K562 (cell line): Measurements from ENCODE around the gene MOSPD3. TPM values are rescaled to one million over a fixed set of nuclear protein-coding genes. Genes with fewer than 3 reads are reported as not detected.

Source experiments
- GABPB1 ChIP-seq: sonication (generic); formaldehyde crosslinking; IDR thresholded peaks from 2 replicates; pipeline ENCODE4 v1.8.0; 2022; ENCODE audit warnings: mild to moderate bottlenecking, missing genetic modification reagents
- KDM5B ChIP-seq: fragments of 200-600 bp; sonication (generic); IDR thresholded peaks from 2 replicates; pipeline ENCODE4 v1.6.1; 2012; ENCODE audit warnings: low read depth, mild to moderate bottlenecking, moderate library complexity, low read length, control low read depth, inconsistent platforms; ENCODE audit not compliant: insufficient replicate concordance
- PTRF ChIP-seq: fragments of 450-650 bp; IDR thresholded peaks from 2 replicates; pipeline ENCODE4 v1.6.1; 2016; ENCODE audit warnings: mild to moderate bottlenecking, missing genetic modification characterization, missing compliant biosample characterization
- RFX5 ChIP-seq: IDR thresholded peaks from 2 replicates; pipeline ENCODE4 v1.6.1; 2011; ENCODE audit warnings: low read depth, mild to moderate bottlenecking, improper control_type of control experiment, low read length
- U2AF1 ChIP-seq: fragments of 200-400 bp; formaldehyde crosslinking; optimal IDR thresholded peaks from 2 replicates; pipeline ENCODE3; 2017; ENCODE audit warnings: mild to moderate bottlenecking, low read depth, low read length, moderate library complexity
- ZNF444 ChIP-seq: fragments of 250-450 bp; sonication (Bioruptor Pico); IDR thresholded peaks from 2 replicates; pipeline ENCODE4 v1.4.0; 2020; ENCODE audit warnings: mild to moderate bottlenecking, moderate library complexity
- ZNF830 ChIP-seq: fragments of 250-450 bp; sonication (Bioruptor Pico); IDR thresholded peaks from 2 replicates; pipeline ENCODE4 v1.5.0; 2021; ENCODE audit warnings: mild to moderate bottlenecking
- polyA plus RNA-seq, 8 experiments: library from polyadenylated mRNA; depleted of rRNA in 4 of 8; stranded (reverse) in 5 of 8; unstranded in 3 of 8; fragments of >200 nt; fragmentation: Nextera tagmentation in 2 of 8; fragmentation: Illumina TruSeq in 1 of 8; extraction: Ambion mirVana in 2 of 8; extraction: Trizol in 1 of 8; gene quantifications; 2 replicates each; pipeline versions ENCODE4 v1.2.1 to v1.2.3, GENCODE V29; 2011 to 2014; ENCODE audit warnings: inconsistent platforms in 1 of 8, missing spikeins in 1 of 8
- total RNA-seq, 7 experiments: library from RNA; depleted of rRNA in 6 of 7; stranded (reverse); fragments of >200 nt in 6 of 7; fragmentation: Illumina TruSeq in 2 of 7; extraction: Trizol in 2 of 7; gene quantifications; 2 replicates each; pipeline versions ENCODE4 v1.2.1 to v1.2.3, GENCODE V29; 2011 to 2021; ENCODE audit warnings: low replicate concordance in 1 of 7
- TF ChIP-seq, protein P1 (sequence below): fragments of 450-650 bp; IDR thresholded peaks from 2 replicates; pipeline ENCODE4 v1.6.1; 2016; ENCODE audit warnings: borderline replicate concordance
- TF ChIP-seq, protein P2 (sequence below), 2 experiments: fragments of 250-450 bp in 1 of 2; fragments of 450-650 bp in 1 of 2; sonication (Bioruptor Pico) in 1 of 2; IDR thresholded peaks; 2 replicates each; pipeline versions ENCODE4 v1.6.1 to v1.8.0; 2016 to 2021; ENCODE audit warnings: mild to moderate bottlenecking in 2 of 2, moderate library complexity in 2 of 2, missing compliant biosample characterization in 1 of 2, missing genetic modification characterization in 1 of 2
- TF ChIP-seq, protein P3 (sequence below): fragments of 250-450 bp; sonication (Bioruptor Pico); IDR thresholded peaks from 2 replicates; pipeline ENCODE4 v1.5.0; 2021
- TF ChIP-seq, protein P4 (sequence below), 2 experiments: fragments of 200-800 bp in 1 of 2; sonication (Bioruptor generic) in 1 of 2; sonication (generic) in 1 of 2; formaldehyde crosslinking in 1 of 2; IDR thresholded peaks in 1 of 2; conservative IDR thresholded peaks in 1 of 2; 2 replicates each; pipeline versions ENCODE4 v1.5.0 to v1.6.1; 2016 to 2020; ENCODE audit warnings: missing compliant biosample characterization in 1 of 2, missing genetic modification characterization in 1 of 2, missing genetic modification reagents in 1 of 2
- TF ChIP-seq, protein P5 (sequence below): sonication (generic); formaldehyde crosslinking; IDR thresholded peaks from 2 replicates; pipeline ENCODE4 v1.8.1; 2023; ENCODE audit warnings: mild to moderate bottlenecking, missing genetic modification reagents
- TF ChIP-seq, protein P6 (sequence below): fragments of 450-650 bp; formaldehyde crosslinking; conservative IDR thresholded peaks from 2 replicates; pipeline ENCODE4 v1.4.0; 2022; ENCODE audit warnings: mild to moderate bottlenecking, missing genetic modification characterization
- TF ChIP-seq, protein P7 (sequence below), 2 experiments: fragments of 450-650 bp; IDR thresholded peaks; 2 replicates each; pipeline ENCODE4 v1.6.1; 2016

MOSPD3 gene
- total and polyA plus RNA-seq, 9 of the 15 experiments (the other 6 are each of a cell fraction or from before 2014, with no cell fraction given): 1.4 to 32.1 (median 7.3) TPM

DNA sequence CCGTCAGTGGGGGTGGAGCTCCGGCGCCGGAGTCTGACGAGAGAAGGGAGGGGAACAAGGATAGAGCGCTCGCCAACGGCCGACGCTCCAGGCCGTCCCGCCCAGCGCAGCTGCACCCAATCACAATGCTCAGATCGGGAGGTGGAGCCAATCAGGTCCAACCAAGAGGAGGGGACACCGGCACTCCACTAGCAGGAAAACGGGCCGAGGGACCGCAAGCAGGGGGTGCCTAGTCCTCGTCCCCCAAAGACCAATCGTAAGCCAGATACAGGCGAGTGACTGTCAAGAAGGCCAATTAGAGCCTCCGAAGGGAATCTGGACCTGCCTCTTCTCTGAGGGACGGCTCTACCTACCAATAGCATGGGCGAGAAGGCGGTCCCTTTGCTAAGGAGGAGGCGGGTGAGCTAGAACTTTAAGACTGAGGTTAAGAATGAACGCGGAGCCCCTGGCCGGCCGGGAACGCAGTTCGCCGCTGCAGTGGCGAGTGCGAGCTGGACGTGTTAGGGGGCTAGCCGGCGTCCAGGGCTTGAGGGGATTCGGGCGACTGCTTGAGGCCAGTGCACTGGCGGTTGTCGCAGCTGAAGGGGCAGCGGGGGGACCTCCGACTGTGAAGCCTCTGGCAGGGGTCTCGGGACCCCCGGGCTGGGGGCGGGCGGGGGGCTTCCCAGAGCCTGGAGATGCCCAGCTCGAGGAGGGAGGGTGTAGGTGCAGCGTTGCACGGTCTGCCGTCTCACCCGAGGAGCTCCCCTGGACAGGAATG, 25.9 kb upstream of the MOSPD3 start, which contains the start of gene FBXO24 (continued):
- TF ChIP-seq, protein P1, sequence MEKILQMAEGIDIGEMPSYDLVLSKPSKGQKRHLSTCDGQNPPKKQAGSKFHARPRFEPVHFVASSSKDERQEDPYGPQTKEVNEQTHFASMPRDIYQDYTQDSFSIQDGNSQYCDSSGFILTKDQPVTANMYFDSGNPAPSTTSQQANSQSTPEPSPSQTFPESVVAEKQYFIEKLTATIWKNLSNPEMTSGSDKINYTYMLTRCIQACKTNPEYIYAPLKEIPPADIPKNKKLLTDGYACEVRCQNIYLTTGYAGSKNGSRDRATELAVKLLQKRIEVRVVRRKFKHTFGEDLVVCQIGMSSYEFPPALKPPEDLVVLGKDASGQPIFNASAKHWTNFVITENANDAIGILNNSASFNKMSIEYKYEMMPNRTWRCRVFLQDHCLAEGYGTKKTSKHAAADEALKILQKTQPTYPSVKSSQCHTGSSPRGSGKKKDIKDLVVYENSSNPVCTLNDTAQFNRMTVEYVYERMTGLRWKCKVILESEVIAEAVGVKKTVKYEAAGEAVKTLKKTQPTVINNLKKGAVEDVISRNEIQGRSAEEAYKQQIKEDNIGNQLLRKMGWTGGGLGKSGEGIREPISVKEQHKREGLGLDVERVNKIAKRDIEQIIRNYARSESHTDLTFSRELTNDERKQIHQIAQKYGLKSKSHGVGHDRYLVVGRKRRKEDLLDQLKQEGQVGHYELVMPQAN: 0 out of 2 replicates have a peak, but pooled peaks have one; percentile 18
- TF ChIP-seq, protein P2, sequence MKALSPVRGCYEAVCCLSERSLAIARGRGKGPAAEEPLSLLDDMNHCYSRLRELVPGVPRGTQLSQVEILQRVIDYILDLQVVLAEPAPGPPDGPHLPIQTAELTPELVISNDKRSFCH (CRISPR knock-in tag; IDR thresholded peaks at IDR 0.05): no peak
- TF ChIP-seq, protein P2 (tag; IDR thresholded peaks at IDR 0.05): no peak
- TF ChIP-seq, protein P3, sequence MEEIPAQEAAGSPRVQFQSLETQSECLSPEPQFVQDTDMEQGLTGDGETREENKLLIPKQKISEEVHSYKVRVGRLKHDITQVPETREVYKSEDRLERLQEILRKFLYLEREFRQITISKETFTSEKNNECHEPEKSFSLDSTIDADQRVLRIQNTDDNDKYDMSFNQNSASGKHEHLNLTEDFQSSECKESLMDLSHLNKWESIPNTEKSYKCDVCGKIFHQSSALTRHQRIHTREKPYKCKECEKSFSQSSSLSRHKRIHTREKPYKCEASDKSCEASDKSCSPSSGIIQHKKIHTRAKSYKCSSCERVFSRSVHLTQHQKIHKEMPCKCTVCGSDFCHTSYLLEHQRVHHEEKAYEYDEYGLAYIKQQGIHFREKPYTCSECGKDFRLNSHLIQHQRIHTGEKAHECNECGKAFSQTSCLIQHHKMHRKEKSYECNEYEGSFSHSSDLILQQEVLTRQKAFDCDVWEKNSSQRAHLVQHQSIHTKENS (CRISPR knock-in tag): no peak
- TF ChIP-seq, protein P4, sequence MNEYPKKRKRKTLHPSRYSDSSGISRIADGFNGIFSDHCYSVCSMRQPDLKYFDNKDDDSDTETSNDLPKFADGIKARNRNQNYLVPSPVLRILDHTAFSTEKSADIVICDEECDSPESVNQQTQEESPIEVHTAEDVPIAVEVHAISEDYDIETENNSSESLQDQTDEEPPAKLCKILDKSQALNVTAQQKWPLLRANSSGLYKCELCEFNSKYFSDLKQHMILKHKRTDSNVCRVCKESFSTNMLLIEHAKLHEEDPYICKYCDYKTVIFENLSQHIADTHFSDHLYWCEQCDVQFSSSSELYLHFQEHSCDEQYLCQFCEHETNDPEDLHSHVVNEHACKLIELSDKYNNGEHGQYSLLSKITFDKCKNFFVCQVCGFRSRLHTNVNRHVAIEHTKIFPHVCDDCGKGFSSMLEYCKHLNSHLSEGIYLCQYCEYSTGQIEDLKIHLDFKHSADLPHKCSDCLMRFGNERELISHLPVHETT (CRISPR knock-in tag; conservative IDR thresholded peaks at IDR 0.05 in 1 of 2, IDR thresholded peaks at IDR 0.05 in 1 of 2): peak in 1 of 2 experiments; percentile 32; a peak in 2 of 4 replicates
- TF ChIP-seq PTRF (tag) (no peak), U2AF1 (no peak), GABPB1 (CRISPR knock-in tag) (peak; percentile 68), RFX5 (peak; percentile 55; the same call in 1 of the 2 replicates), KDM5B (peak; percentile 15), ZNF830 (no peak), ZNF444 (CRISPR knock-in tag) (no peak)
- TF ChIP-seq, protein P5, sequence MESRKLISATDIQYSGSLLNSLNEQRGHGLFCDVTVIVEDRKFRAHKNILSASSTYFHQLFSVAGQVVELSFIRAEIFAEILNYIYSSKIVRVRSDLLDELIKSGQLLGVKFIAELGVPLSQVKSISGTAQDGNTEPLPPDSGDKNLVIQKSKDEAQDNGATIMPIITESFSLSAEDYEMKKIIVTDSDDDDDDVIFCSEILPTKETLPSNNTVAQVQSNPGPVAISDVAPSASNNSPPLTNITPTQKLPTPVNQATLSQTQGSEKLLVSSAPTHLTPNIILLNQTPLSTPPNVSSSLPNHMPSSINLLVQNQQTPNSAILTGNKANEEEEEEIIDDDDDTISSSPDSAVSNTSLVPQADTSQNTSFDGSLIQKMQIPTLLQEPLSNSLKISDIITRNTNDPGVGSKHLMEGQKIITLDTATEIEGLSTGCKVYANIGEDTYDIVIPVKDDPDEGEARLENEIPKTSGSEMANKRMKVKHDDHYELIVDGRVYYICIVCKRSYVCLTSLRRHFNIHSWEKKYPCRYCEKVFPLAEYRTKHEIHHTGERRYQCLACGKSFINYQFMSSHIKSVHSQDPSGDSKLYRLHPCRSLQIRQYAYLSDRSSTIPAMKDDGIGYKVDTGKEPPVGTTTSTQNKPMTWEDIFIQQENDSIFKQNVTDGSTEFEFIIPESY (CRISPR knock-in tag): peak; percentile 68
- TF ChIP-seq, protein P6, sequence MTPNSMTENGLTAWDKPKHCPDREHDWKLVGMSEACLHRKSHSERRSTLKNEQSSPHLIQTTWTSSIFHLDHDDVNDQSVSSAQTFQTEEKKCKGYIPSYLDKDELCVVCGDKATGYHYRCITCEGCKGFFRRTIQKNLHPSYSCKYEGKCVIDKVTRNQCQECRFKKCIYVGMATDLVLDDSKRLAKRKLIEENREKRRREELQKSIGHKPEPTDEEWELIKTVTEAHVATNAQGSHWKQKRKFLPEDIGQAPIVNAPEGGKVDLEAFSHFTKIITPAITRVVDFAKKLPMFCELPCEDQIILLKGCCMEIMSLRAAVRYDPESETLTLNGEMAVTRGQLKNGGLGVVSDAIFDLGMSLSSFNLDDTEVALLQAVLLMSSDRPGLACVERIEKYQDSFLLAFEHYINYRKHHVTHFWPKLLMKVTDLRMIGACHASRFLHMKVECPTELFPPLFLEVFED (CRISPR knock-in tag): no peak
- TF ChIP-seq, protein P7, sequence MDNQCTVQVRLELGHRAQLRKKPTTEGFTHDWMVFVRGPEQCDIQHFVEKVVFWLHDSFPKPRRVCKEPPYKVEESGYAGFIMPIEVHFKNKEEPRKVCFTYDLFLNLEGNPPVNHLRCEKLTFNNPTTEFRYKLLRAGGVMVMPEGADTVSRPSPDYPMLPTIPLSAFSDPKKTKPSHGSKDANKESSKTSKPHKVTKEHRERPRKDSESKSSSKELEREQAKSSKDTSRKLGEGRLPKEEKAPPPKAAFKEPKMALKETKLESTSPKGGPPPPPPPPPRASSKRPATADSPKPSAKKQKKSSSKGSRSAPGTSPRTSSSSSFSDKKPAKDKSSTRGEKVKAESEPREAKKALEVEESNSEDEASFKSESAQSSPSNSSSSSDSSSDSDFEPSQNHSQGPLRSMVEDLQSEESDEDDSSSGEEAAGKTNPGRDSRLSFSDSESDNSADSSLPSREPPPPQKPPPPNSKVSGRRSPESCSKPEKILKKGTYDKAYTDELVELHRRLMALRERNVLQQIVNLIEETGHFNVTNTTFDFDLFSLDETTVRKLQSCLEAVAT (IDR thresholded peaks at IDR 0.05): peak in 1 of 2 experiments; percentile 100; a peak in 2 of 4 replicates
